Ishikawa (cell line): ENCODE data around the gene ZIC5.

Experiments
- CEBPB ChIP-seq: IDR thresholded peaks from 2 replicates; pipeline ENCODE4 v1.6.1; 2012
- CREB1 ChIP-seq: IDR thresholded peaks from 2 replicates; pipeline ENCODE4 v1.6.1; 2012; ENCODE audit warnings: low read depth
- EGR1 ChIP-seq: IDR thresholded peaks from 2 replicates; pipeline ENCODE4 v1.6.1; 2012
- EP300 ChIP-seq: IDR thresholded peaks from 2 replicates; pipeline ENCODE4 v1.6.1; 2012; ENCODE audit warnings: borderline replicate concordance
- FOXM1 ChIP-seq: IDR thresholded peaks from 2 replicates; pipeline ENCODE4 v1.6.1; 2012; ENCODE audit warnings: low read depth, borderline replicate concordance
- MAX ChIP-seq: IDR thresholded peaks from 2 replicates; pipeline ENCODE4 v1.6.1; 2012
- RAD21 ChIP-seq: IDR thresholded peaks from 2 replicates; pipeline ENCODE4 v1.6.1; 2012; ENCODE audit warnings: low read depth
- REST ChIP-seq: IDR thresholded peaks from 2 replicates; pipeline ENCODE4 v1.6.1; 2012; ENCODE audit warnings: low read depth, mild to moderate bottlenecking
- TAF1 ChIP-seq: IDR thresholded peaks from 2 replicates; pipeline ENCODE4 v1.6.1; 2012; ENCODE audit warnings: low read depth, mild to moderate bottlenecking
- TEAD4 ChIP-seq: IDR thresholded peaks from 2 replicates; pipeline ENCODE4 v1.6.1; 2012
- YY1 ChIP-seq: IDR thresholded peaks from 2 replicates; pipeline ENCODE4 v1.6.1; 2012; ENCODE audit warnings: low read depth

- TF ChIP-seq CEBPB (no peak), MAX (no peak), RAD21 (no peak), FOXM1 (no peak), EP300 (no peak), TAF1 (no peak), EGR1 (no peak), REST (no peak), CREB1 (no peak), YY1 (no peak), TEAD4 (no peak)
These were observed 2.8 kb downstream of the ZIC5 start for GRCh38 chr13:99968521-99969452.
